ENCODE results near the gene PRKACB.
"Not testable (repeated sequence)": the region's sequence is repeated elsewhere in the genome, so short reads cannot be mapped to it uniquely, and the experiment has no call there.

The PRKACB gene

DNA sequence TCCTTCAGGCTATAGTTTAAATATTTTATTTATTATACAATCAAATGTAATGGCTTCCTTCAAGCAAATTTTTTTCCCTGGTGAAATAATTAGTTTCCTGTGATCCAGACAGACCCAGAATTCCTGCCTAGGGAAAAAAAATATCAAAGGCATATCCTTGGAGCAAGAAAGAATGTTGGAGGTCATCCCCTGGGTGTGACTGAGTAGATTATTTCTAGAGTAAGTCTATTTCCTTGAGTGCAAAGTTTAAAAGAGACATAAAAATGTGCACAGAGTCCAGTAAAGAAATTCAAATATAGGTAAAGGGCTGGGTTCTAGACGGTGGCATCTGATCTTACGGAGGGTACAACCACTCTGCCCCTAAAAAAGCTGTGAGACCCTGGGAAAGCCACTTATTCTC lies 125.2 kb downstream of the PRKACB start:
- DNase-seq (ENCODE audit: low read depth) = no peak

DNA sequence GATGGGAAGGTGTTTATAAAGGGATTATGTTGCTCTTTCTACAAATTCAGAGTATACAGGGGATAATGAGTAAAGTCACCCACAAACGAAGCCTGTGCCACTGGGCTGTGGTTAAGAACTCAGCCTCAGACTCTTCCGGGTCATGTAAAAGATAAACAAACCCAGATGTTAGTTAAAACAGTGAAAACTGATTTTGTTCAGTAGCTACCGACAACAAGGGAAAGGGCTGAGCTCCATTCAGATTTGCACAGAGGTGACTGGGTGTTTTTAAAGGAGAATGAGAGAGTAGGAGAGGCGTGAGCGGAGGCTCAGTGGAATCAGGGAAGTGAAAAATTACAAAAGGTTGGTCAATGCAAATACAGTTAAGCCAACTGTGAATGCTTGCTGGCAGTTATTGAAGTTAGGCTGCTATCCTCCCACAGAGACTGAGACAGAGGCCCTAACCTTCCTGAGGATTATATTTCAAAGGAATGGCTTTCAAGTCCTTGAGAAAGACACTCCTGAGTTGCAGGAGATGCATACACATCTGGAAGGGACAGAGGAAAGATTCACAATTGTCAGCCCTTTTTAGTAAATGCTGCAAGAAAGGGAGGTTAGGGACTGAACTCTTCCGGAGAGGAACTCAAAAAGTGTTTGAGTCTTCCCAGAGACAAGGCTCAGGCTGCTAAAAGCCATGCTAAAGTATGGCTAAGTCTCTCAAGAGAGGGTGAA lies 127.5 kb downstream of the PRKACB start:
- DNase-seq (ENCODE audit: low read depth) = no peak

DNA sequence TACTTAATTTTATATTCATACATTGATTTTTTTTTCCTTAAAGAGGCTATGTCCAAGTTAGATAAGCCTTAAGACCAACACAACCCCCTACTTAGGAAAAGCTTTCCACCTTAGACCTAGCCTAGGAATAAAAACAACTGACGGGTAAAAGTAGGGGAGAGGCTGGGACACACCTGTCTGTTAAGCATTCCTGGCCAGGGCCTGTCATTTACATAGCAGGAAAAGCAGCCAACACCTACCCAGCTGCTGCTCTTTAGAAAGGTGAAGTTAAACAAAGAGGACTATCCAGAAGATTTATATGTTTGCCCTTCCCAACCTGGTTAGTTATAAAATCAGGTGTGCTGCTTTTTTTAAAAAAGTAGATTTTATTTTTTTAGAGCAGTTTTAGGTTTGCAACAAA lies 128.3 kb downstream of the PRKACB start:
- DNase-seq (ENCODE audit: low read depth) = no peak

DNA sequence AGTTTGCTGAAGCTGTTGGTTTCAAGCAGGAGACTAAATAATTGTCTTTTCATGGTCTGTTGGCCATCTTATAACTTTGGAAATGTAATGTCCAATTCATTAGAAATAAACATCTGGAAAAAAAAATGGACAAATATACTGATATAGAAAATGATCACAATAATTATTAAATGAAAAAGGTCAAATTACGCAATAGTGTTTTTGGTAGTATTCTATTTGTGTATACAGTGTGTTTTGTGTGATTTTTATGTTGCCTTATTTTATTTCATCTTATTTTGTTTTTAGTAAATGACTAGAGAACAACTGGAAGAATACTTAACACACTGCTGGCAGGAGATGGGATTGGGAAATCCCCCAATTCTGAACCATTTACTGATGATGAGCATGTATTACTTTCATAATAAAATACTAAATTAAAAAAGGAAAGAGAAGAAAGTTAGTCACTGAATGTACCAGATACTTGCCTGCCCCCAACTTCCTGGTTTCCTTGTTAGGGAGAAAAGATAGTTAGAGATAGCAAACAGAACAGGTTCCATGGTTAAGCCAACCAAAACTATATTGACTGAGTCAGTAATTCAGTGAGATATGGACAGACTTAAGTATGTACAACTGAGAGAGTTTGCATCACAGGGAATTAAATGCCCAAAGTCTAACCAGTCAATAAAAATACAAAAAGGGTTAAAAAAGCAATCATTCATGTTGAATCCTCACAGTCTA lies 133.4 kb downstream of the PRKACB start:
- no peak for DNase-seq (ENCODE audit: low read depth)

DNA sequence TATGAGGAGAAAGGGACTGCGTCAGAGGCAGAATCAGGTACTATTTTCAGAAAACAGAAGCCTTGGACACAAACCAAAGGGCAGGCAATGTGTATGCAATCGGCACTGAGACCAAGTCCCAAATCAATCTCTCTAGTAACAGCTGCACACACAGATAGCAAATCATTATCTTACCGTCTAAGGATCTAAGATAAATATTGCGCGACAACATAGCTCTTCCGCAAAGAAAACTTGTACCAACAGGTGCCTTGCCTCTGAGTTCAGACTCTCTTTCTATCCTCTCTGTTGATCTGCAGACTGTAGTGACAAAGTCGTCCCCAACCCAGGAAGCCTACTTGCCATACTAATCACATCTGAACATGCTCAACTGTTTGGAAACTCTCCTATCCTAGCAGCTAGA lies 134.8 kb downstream of the PRKACB start:
- DNase-seq (ENCODE audit: low read depth) = no peak

DNA sequence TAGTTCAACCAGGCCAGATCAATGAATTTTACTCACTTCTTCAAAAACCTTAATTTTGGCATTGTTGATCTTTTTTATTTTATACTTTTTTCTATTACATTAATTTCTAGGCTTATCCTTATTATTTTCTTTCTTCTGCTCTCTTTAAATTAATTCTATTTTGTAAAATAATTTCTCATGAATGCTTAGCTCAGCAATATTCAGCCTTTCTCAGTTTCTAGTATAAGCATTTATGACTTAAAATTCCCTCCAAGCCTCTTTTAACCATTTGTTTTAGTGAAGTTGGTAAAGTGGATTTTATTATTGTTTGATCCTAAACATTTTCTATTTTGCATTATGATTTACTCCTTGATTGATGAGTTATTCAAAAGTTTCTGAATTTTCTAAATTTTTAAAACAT lies 136.8 kb downstream of the PRKACB start:
- DNase-seq (ENCODE audit: low read depth) = no peak

DNA sequence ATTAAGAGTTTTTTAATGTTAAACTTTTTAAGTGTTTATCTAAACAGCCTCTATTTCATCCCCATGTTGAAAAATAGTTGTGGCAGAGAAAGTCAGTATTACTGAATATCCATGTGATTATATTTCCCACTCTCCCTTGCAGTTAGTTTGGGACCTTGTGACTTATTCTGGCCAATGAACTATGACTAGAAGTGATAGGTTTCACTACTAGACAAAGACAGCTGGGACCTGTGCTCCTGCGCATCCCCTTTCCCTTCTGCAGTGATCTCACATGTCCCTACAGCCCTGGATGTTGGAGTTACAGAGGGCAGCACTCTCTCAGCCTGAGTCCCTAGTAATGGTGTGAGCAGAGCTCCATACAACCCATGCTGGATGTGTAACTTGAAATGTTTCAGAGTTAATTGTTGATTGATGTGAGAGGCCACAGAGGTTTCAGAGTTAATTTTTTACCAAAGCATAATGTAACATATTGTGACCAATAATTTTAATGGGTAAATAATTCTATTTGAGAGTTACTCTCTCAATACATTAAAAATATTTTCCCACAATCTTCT lies 138.8 kb downstream of the PRKACB start:
- no peak for DNase-seq (ENCODE audit: low read depth)

DNA sequence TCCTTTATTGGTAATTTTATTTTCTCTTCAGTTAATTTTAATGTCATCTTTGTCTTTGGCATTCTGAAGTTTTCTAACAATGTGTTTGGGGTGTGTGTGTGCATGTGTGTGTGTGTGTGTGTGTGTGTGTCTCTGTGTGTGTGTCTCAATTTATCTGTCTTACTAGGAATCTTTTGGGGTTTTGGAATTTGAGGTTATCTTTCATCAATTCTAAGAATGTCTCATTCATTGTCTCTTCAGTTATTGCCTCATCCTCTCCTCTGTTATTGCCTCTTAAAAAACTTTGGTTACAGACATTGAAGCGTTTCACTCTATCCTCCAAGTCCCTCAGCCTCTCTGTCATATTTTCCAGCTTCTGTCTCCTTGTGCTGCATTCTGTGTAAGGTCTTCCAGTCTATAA lies 139.3 kb downstream of the PRKACB start:
- no peak for DNase-seq (ENCODE audit: low read depth)

DNA sequence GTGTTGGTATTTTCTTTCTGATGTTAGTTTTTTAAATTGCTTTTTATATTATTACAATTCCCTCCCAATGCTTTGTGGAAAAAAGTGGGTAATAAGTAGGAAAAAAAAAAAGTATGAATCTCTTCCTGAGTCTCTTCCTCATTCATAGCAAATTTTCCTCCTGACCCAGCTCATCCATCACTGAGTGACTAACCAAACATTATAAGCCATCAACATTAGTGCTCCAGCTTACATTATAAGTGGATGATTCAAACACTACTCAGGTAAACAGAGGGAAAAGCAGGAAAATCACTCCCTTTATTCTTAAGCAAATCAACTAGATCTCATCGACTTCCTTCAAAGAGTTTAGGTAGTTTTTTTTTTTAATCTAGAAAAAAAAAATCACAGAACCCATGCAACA lies 142.0 kb downstream of the PRKACB start:
- DNase-seq (ENCODE audit: low read depth) = no peak

DNA sequence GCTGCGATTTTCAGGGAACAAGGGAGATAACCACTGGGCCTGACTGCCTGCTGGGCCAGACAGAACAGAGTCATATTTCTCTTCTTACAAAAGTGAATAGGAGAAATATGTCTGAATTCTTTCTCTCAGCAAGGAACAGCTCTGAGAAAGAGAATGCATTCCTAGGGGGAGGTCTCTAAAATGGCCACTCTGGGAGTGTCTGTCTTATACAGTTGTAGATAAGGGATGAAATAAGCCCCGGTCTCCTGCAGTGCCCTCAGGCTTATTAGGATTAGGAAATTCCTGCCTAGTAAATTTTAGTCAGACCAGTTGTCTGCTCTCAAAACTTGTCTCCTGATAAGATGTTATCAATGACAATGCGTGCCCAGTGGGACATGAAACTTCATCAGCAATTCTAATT lies 143.3 kb downstream of the PRKACB start:
- DNase-seq (ENCODE audit: low read depth) = not testable (repeated sequence)
